Cardiac ventricle fibroblast (primary cell): ENCODE data around the gene DDX53. TPM values are rescaled to one million over a fixed set of nuclear protein-coding genes. Genes with fewer than 3 reads are reported as not detected.

Experiments used
- total RNA-seq: library from RNA; depleted of rRNA; stranded (reverse); fragments of >200 nt; gene quantifications from 2 replicates; pipeline ENCODE4 v1.2.3, GENCODE V29; 2015

The DDX53 gene
- not detected in 2 replicates for total RNA-seq

GRCh38 chrX:22999696-23000223 lies at the start of gene DDX53:
Gene DDX53, plus strand, starts transcription at chrX:22999960. Its CDS starts 98 bp downstream, at chrX:23000058.

